IMR-90 (cell line): ENCODE measurements around the gene KRTAP10-7.

Experiments used
- BHLHE40 ChIP-seq: fragments of 150-350 bp; IDR thresholded peaks from 2 replicates; pipeline ENCODE4 v1.6.1; 2016; ENCODE audit warnings: mild to moderate bottlenecking, low read depth, low read length
- CEBPB ChIP-seq: IDR thresholded peaks from 2 replicates; pipeline ENCODE4 v1.6.1; 2012; ENCODE audit warnings: low read depth, low read length, improper control_type of control experiment
- CTCF ChIP-seq: conservative IDR thresholded peaks from 2 replicates; pipeline ENCODE4 v1.5.1; 2012; ENCODE audit warnings: mild to moderate bottlenecking, low read depth, low read length, improper control_type of control experiment
- FOS ChIP-seq: fragments of 150-350 bp; IDR thresholded peaks from 2 replicates; pipeline ENCODE4 v1.6.1; 2016; ENCODE audit warnings: low read depth, low read length
- MAFK ChIP-seq: IDR thresholded peaks from 2 replicates; pipeline ENCODE4 v1.6.1; 2012; ENCODE audit warnings: low read depth, low read length, improper control_type of control experiment
- MAZ ChIP-seq: IDR thresholded peaks from 2 replicates; pipeline ENCODE4 v1.6.1; 2012; ENCODE audit warnings: low read depth, mild to moderate bottlenecking, low read length, improper control_type of control experiment, moderate library complexity, borderline replicate concordance
- MXI1 ChIP-seq: IDR thresholded peaks from 2 replicates; pipeline ENCODE4 v1.6.1; 2012; ENCODE audit warnings: low read depth, mild to moderate bottlenecking, low read length, moderate library complexity, borderline replicate concordance
- POLR2A ChIP-seq: IDR thresholded peaks from 2 replicates; pipeline ENCODE4 v1.6.1; 2012; ENCODE audit warnings: mild to moderate bottlenecking, low read depth, low read length
- RAD21 ChIP-seq: IDR thresholded peaks from 2 replicates; pipeline ENCODE4 v1.6.1; 2012; ENCODE audit warnings: low read length, improper control_type of control experiment
- RFX5 ChIP-seq: IDR thresholded peaks from 2 replicates; pipeline ENCODE4 v1.8.0; 2012; ENCODE audit warnings: low read depth, mild to moderate bottlenecking, low read length, moderate library complexity
- SMC3 ChIP-seq: fragments of 150-350 bp; IDR thresholded peaks from 2 replicates; pipeline ENCODE4 v1.6.1; 2016; ENCODE audit warnings: low read depth, mild to moderate bottlenecking, antibody characterized with exemption, low read length, moderate library complexity
- USF2 ChIP-seq: fragments of 150-350 bp; IDR thresholded peaks from 2 replicates; pipeline ENCODE4 v1.6.1; 2017; ENCODE audit warnings: mild to moderate bottlenecking, antibody characterized with exemption, low read length, low read depth

GRCh38 chr21:44603109-44603875 is 2.9 kb downstream of the KRTAP10-7 start:
- no peak for TF ChIP-seq POLR2A
- TF ChIP-seq USF2, result no peak
- no peak for TF ChIP-seq CTCF
- no peak for TF ChIP-seq SMC3
- no peak for TF ChIP-seq BHLHE40
- TF ChIP-seq MAFK, result no peak
- no peak for TF ChIP-seq FOS
- TF ChIP-seq MXI1, result no peak
- no peak for TF ChIP-seq RAD21
- TF ChIP-seq RFX5, result no peak
- TF ChIP-seq CEBPB, result no peak
- no peak for TF ChIP-seq MAZ
